B cell (primary cell): Measurements from ENCODE around the gene TRPC3. TPM values are rescaled to one million over a fixed set of nuclear protein-coding genes. Genes with fewer than 3 reads are reported as not detected.

Experiments
- ATAC-seq: fragments of 200-7000 bp; cut with Tn5 transposase; one replicate; pipeline ENCODE4 v1.10.0; 2021; ENCODE audit warnings: low read depth, mild to moderate bottlenecking, moderate number of reproducible peaks, moderate library complexity
- CTCF ChIA-PET: fragments of 350-600 bp; sonication (Branson Sonifier 250); formaldehyde crosslinking; loops from one replicate; lab custom pipeline; 2021; ENCODE audit warnings: antibody characterized with exemption, inconsistent platforms; lab: Charles Lee
- POLR2A ChIA-PET: fragments of 350-600 bp; sonication (Branson Sonifier 250); formaldehyde crosslinking; loops from one replicate; lab custom pipeline; 2021; ENCODE audit warnings: antibody characterized with exemption; lab: Charles Lee
- DNase-seq: peaks from one replicate; pipeline ENCODE4 v3.0.0; 2013
- H2AFZ ChIP-seq: 2 replicates; pipeline ENCODE4 v1.6.1; 2012; ENCODE audit warnings: mild to moderate bottlenecking, low read depth, low read length; ENCODE audit not compliant: insufficient read depth, poor library complexity, severe bottlenecking
- H3K27ac ChIP-seq, 2 donors: 1 replicate in 1 of 2; 2 replicates in 1 of 2; pipeline ENCODE4 v1.5.1; 2012 to 2013; ENCODE audit warnings: low read length in 2 of 2, mild to moderate bottlenecking in 2 of 2, moderate library complexity in 1 of 2
- H3K27me3 ChIP-seq, 4 experiments: fragments of 200-600 bp in 1 of 4; sonication (generic) in 1 of 4; replicated peaks in 1 of 4; 1 replicate in 2 of 4; 2 replicates in 2 of 4; pipeline versions ENCODE4 v1.6.1 to v1.7.0; 2013 to 2016; ENCODE audit warnings: low read length in 3 of 4, mild to moderate bottlenecking in 2 of 4, mixed read lengths in 1 of 4, moderate library complexity in 1 of 4; ENCODE audit not compliant: insufficient read depth in 4 of 4, control insufficient read depth in 3 of 4; ENCODE audit errors: control extremely low read depth in 1 of 4
- H3K36me3 ChIP-seq, 2 experiments: replicated peaks in 1 of 2; 1 replicate in 1 of 2; 2 replicates in 1 of 2; pipeline versions ENCODE4 v1.6.1 to v1.7.1; 2013; ENCODE audit warnings: low read length in 1 of 2; ENCODE audit not compliant: insufficient read depth in 2 of 2, control insufficient read depth in 1 of 2; ENCODE audit errors: control extremely low read depth in 1 of 2, extremely low read depth in 1 of 2
- H3K4me1 ChIP-seq, 2 donors: fragments of 200-600 bp in 1 of 2; sonication (generic) in 1 of 2; 1 replicate in 1 of 2; 2 replicates in 1 of 2; pipeline versions ENCODE4 v1.5.1 to v1.6.1; 2013 to 2017; ENCODE audit warnings: low read length in 2 of 2; ENCODE audit not compliant: control insufficient read depth in 2 of 2, insufficient read depth in 2 of 2
- H3K4me2 ChIP-seq: replicated peaks from 2 replicates; pipeline ENCODE3; 2012; ENCODE audit warnings: mild to moderate bottlenecking, low read depth, low read length; ENCODE audit not compliant: poor library complexity, severe bottlenecking
- H3K4me3 ChIP-seq, 5 experiments: fragments of 200-600 bp in 1 of 5; sonication (generic) in 1 of 5; 1 replicate in 3 of 5; 2 replicates in 2 of 5; pipeline versions ENCODE4 v1.5.1 to v1.7.0; 2011 to 2016; ENCODE audit warnings: low read length in 4 of 5, mild to moderate bottlenecking in 4 of 5, low read depth in 2 of 5, control low read depth in 1 of 5, moderate library complexity in 1 of 5; ENCODE audit not compliant: insufficient read depth in 1 of 5; ENCODE audit errors: control extremely low read depth in 1 of 5, extremely low read depth in 1 of 5
- H3K79me2 ChIP-seq: fragments of 200-600 bp; sonication (generic); one replicate; pipeline ENCODE4 v1.6.0; 2016; ENCODE audit warnings: low read length; ENCODE audit not compliant: control insufficient read depth, insufficient read depth
- H3K9ac ChIP-seq: fragments of 200-600 bp; sonication (generic); 2 replicates; pipeline ENCODE4 v1.6.1; 2017; ENCODE audit warnings: mild to moderate bottlenecking, low read length, moderate library complexity
- H3K9me3 ChIP-seq, 3 donors: one replicate each; pipeline versions ENCODE4 v1.6.1 to v1.7.1; 2013; ENCODE audit warnings: low read length in 2 of 3; ENCODE audit not compliant: control insufficient read depth in 2 of 3, insufficient read depth in 1 of 3; ENCODE audit errors: control extremely low read depth in 1 of 3
- H4K20me1 ChIP-seq: 2 replicates; pipeline ENCODE4 v1.6.0; 2012; ENCODE audit warnings: mild to moderate bottlenecking, low read length; ENCODE audit not compliant: insufficient read depth, control insufficient read depth, poor library complexity, severe bottlenecking
- H3K27ac Mint-ChIP-seq: one replicate; pipeline ENCODE4 v1.8.0; 2021; ENCODE audit warnings: mixed read lengths
- H3K27me3 Mint-ChIP-seq: one replicate; pipeline ENCODE4 v1.8.0; 2021; ENCODE audit warnings: mixed read lengths
- H3K4me1 Mint-ChIP-seq: one replicate; pipeline ENCODE4 v1.8.0; 2021; ENCODE audit warnings: mixed read lengths
- H3K4me3 Mint-ChIP-seq: one replicate; pipeline ENCODE4 v1.8.0; 2021; ENCODE audit warnings: mixed read lengths
- H3K9me3 Mint-ChIP-seq: one replicate; pipeline ENCODE4 v1.8.0; 2022; ENCODE audit warnings: mixed read lengths; ENCODE audit not compliant: insufficient read depth
- CTCF ChIP-seq: fragments of 200-600 bp; IDR thresholded peaks from one replicate; pipeline ENCODE4 v1.8.0; 2022; ENCODE audit warnings: antibody characterized with exemption, mild to moderate bottlenecking
- EZH2 ChIP-seq: IDR thresholded peaks from 2 replicates; pipeline ENCODE4 v1.6.1; 2012; ENCODE audit warnings: borderline replicate concordance, low read depth, mild to moderate bottlenecking, moderate library complexity, low read length; ENCODE audit not compliant: insufficient read depth, poor library complexity, severe bottlenecking
- WGBS: methylation state at CpG from one replicate; pipeline ENCODE4 v1.1.5; 2013; ENCODE audit warnings: missing lambda C conversion rate; ENCODE audit not compliant: insufficient coverage; 5-methylcytosine and 5-hydroxymethylcytosine counted together
- intact Hi-C: fragments of 100-400 bp; cut with micrococcal nuclease; formaldehyde crosslinking; loops from one replicate; pipeline ENCODE4 v1.10.0; 2022
- polyA plus RNA-seq: library from polyadenylated mRNA; depleted of rRNA; stranded (reverse); fragments of >200 nt; gene quantifications from 2 replicates; pipeline ENCODE4 v1.2.3, GENCODE V29; 2012
- total RNA-seq, 2 donors: library from RNA; stranded (reverse); fragments of 120-200 nt in 1 of 2; gene quantifications; 1 replicate in 1 of 2; 2 replicates in 1 of 2; pipeline versions ENCODE4 v1.2.3 to v1.2.4, GENCODE V29; 2013 to 2022

The TRPC3 gene
- total and polyA plus RNA-seq, 2 donors (not counting 1 experiment from before 2014, with no cell fraction given), result not detected

- TF ChIP-seq EZH2, result no peak
- TF ChIP-seq CTCF, result peak; percentile 62
- WGBS, result 2% methylated on average over 27 of the region's 34 CpGs
- peak; percentile 75 for ATAC-seq
- no peaks in the 10 kb centered on the region for H3K79me2 ChIP-seq
- peak overlapping the region; percentile 98 for H3K4me2 ChIP-seq
- H3K27ac ChIP-seq, result no peak overlapping the region
- H3K27me3 ChIP-seq, result peaks cover 0 to 37% (median 28%) of the 10 kb centered on the region in 4 experiments
- peak overlapping the region; percentile 40 to 81 (median 64) for H3K4me3 ChIP-seq
- no peak overlapping the region for H3K27ac Mint-ChIP-seq
- H3K9me3 Mint-ChIP-seq, result no peaks in the 10 kb centered on the region
- peak overlapping the region; percentile 77 for H2AFZ ChIP-seq
- peak; percentile 72 for DNase-seq
- intact Hi-C loops, result loop anchor here (1.0 to 5.0 kb wide), 3 partner anchors 49 to 272 kb away; no protein-coding TSS in a partner anchor
- peak overlapping the region; percentile 69 for H3K9ac ChIP-seq
- CTCF ChIA-PET, result interaction anchor here (1.0 to 1.2 kb wide), 3 partner anchors 11 to 58 kb away, joined by 3 read pairs; no protein-coding TSS in a partner anchor
- no peaks in the 10 kb centered on the region for H4K20me1 ChIP-seq
- peaks cover 69% of the 10 kb centered on the region for H3K27me3 Mint-ChIP-seq
- peaks cover 19% of the 10 kb centered on the region for H3K4me1 Mint-ChIP-seq
- POLR2A ChIA-PET, result no interaction called here
- H3K4me1 ChIP-seq, result peaks cover 14 to 16% of the 10 kb centered on the region in 2 donors
- peak overlapping the region; percentile 94 for H3K4me3 Mint-ChIP-seq
- H3K9me3 ChIP-seq, result peaks cover 0 to 3% (median 2%) of the 10 kb centered on the region in 3 donors
- H3K36me3 ChIP-seq, result no peaks in the 10 kb centered on the region
Measured at GRCh38 chr4:121950212-121950679, 1.6 kb downstream of the TRPC3 start.

GRCh38 chr4:121946644-121947043 is 5.2 kb downstream of the TRPC3 start:
- ChIA-PET POLR2A (no interaction called here), CTCF (interaction anchor here (1.5 kb wide), 1 partner anchor 47 kb away, joined by 5 read pairs; no protein-coding TSS in a partner anchor)
- H3K27ac ChIP-seq, result no peak overlapping the region
- no peak overlapping the region for H3K4me3 ChIP-seq
- Mint-ChIP-seq H3K4me1 (peaks cover 15% of the 10 kb centered on the region), H3K27me3 (peaks cover 60% of the 10 kb centered on the region), H3K9me3 (no peaks in the 10 kb centered on the region), H3K27ac (no peak overlapping the region), H3K4me3 (no peak overlapping the region)
- ATAC-seq (no peak), DNase-seq (no peak)
- intact Hi-C loops, result no loop called here
- H3K27me3 ChIP-seq, result peaks cover 0 to 27% (median 24%) of the 10 kb centered on the region in 4 experiments
- H2AFZ ChIP-seq, result no peak overlapping the region
- no peaks in the 10 kb centered on the region for H4K20me1 ChIP-seq
- no peak overlapping the region for H3K4me2 ChIP-seq
- peaks cover 10 to 13% of the 10 kb centered on the region in 2 donors for H3K4me1 ChIP-seq
- H3K9me3 ChIP-seq, result peaks cover 0 to 3% (median 0%) of the 10 kb centered on the region in 3 donors
- no peaks in the 10 kb centered on the region for H3K36me3 ChIP-seq
- H3K9ac ChIP-seq, result no peak overlapping the region
- H3K79me2 ChIP-seq, result no peaks in the 10 kb centered on the region
- no peak for TF ChIP-seq EZH2
- no peak for TF ChIP-seq CTCF
- 100% methylated on average over 1 of the region's 3 CpGs for WGBS
